HG02763 (cell line): ENCODE measurements around the gene CCDC71L.

Experiments
- ATAC-seq: cut with Tn5 transposase; IDR thresholded peaks from one replicate; pipeline ENCODE4 v1.9.1; 2021; ENCODE audit warnings: mild to moderate bottlenecking, moderate library complexity; ENCODE audit not compliant: unreplicated experiment

Gene CCDC71L

DNA sequence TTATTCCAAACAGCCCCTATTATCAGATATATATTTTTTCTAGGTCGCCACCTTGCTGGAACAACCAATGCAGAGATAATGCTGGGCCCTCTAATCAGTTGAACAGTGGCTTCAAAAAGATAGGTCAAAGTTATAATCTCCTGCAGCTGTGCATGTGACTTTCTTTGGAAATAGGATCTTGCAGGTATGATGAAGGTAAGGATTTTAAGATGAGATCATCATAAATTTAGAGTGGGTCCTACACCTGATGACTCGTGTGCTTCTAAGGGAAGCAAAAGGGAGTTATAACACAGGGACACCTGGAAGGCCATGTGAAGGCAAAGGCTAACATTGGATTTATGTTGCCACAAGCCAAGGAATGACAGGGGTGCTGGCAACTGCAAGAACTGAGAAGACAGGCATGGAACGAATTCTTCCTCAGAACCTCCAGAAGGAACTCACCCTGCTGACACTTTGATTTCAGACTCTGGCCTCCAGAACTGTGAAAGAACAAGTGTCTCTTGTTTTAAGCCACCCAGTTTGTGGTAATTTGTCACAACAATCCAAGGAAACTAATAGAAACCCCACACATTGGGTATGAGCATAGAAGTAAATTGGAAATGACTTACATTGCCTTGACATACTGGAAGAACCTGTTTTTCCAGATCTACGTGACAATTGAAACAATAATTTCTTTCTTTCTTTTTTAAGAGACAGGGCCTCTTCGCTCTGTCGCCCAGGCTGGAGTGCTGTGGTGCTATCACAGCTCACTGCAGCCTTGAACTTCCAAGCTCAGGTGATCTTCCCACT, 34.4 kb downstream of the CCDC71L start:
- no peak for ATAC-seq

DNA sequence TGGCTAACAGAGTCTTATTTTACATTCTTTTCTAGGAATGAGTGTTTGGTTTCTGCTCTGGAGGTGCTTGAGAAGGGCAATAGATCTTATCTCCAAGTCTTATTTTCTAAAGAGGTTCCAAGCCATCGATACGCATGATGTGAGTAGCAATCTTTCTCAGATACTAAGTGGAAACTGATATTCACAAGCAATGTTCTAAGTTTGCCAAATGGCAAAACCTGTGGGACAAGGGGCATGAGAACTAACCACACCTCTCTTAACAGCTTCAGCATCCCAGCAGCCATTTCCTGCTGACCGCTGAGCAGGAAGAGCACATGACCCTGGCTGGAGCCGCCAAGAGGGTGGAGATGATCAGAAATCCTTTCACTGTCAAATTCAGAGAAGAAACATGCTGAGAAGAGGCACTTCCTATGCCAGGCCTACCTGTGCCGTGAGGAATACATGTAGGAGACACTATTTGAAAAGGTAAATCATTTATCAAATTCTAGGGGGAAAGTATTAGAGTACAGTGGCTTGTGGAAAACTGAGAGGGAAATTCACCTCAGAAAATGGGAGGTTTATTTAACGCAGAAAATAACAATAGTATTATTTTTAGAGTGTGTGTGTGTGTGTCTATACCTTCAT, 35.2 kb downstream of the CCDC71L start:
- no peak for ATAC-seq

DNA sequence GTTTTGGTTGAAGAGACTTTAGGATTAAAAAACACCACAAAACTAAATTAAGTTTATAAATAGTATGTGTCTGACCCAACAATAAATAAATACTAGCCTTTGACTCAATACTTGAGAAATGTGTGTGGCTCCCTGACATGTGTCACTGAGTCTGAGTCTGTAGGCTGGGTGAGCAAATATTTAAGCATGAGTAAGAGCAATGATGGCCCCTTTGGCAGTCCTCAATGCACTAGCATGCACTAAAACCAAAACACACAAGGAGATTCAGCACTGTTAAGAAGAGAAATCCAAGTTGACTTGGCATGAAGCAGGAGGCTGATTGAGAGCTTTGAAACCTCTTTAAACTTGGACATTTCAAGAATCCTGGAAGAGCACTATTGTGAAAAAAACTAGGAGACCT, 37.1 kb downstream of the CCDC71L start:
- no peak for ATAC-seq

DNA sequence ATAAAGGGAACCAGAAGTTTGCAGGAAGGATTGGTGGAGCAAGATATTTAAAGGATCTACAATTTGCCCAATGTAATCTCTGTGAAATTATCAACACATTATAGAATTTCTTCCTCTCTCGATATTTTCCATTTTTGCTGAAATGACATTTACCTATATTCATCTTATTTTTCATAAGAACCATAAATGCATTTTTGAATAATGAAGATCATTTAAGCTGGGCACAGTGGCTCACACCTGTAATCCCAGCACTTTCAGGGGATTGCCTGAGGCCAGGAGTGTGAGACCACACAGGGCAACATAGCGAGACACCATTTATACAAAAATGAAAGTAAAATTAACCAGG, 37.7 kb downstream of the CCDC71L start:
- no peak for ATAC-seq

DNA sequence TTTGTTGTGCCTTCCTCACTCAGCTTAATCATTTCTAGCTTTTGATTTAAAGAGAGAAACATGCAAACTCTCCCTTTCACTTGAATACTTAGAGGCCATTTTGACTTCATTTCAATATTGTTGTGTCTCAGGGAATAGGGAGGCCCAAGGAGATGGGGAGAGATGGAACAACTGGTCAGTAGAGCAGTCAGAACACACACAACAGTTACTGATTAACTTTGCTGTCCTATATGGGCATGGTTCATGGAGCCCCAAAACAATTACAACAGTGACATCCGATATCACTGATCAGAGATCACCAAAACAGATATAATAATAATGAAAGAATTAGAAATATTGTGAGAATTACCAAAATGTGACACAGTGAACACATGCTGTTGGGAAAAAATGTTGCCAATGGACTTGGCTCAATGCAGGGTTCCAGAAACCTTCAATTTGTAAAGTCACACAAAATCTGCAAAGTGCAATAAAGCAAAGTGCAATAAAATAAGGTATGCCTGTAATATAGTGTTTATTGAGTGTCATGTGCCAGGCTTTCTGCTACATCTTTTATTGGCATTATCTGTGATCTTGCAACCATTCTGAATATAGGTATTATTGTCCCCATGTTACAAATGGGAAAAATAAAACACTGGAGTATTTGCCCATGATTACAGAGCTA, 38.2 kb downstream of the CCDC71L start:
- ATAC-seq = no peak

DNA sequence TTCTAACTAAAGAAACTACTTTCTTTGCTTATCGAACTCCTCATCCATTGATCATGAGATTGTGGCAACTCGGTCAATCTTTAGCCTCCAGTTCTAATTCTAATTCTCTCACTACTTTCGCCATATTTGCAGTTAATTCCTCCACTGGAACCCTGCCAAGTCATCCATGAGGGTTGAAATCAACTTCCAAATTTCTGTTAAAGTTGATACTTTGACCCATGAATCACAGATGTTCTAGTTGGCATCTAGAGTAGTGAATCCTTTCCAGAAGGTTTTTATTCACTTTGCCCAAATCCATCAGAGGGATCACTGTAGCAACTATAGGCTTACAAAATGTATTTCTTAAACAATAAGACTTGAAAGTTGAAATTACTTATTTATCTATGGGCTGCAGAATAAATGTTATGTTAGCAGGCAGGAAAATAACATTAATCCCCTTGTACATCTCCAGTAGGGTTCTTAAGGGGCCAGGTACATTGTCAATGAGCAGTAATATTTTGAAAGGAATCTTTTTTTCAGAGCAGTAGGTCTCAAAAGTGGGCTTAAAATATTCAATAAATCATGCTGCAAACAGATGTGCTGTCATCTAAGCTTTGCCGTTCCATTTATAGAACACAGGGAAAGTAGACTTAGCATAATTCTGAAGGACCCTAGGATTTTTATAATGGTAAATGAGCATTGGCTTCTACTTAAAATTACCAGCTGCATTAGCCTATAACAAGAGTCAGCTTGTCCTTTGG, 39.4 kb downstream of the CCDC71L start:
- ATAC-seq = no peak

DNA sequence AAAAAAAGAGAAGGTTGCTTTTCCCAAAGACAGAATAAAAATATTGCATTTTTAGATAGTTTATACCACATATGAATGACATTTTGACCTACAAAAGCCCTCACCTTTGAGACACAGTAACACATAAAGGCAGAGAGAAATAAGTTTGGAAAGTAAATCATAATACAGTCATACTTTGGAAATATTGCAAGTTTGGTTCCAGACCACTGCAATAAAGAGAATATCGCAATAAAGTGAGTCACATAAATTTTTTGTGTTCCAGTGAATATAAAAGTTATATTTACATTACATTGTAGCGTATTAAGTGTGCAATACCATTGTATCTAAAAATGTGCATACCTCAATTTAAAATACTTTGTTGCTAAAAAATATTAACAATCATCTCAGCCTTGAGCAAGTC, 40.3 kb downstream of the CCDC71L start:
- no peak for ATAC-seq

DNA sequence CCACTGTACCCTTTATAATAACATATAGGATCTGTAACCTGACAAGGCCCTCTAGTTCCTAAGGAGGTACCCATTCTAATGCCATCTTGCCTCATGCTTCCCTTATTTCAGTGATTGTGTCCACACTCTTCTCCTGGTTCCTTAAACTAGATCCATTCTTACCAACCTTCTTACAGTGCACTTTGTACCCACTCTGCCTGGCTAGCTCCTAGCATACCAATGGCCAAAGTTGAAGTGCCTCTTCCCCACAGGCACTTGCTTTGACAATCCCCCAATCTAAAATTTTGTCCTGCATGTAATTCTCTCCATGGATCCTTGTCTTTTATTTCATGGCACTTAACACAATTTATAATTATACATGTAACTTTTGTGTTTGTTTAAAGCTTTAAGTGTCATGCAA, 40.9 kb downstream of the CCDC71L start:
- ATAC-seq = no peak

DNA sequence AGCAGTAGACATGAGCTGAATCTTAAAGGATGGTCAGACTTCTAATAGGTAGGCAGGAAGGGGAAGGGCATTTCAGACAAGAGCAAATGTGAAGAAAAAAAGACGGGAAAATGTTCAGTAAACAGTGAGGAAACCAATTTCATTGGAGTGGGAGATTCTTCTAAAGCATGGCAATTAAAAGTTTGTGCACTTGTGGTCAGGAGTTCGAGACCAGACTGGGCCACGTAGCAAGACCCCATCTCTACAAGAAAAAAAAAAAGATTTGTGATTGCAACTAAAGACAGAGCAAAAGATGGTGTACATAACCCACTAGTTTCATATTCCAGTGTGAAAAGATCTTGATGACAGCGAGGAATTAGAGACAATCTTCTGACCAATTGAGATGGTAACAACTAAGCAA, 41.7 kb downstream of the CCDC71L start:
- ATAC-seq = no peak

DNA sequence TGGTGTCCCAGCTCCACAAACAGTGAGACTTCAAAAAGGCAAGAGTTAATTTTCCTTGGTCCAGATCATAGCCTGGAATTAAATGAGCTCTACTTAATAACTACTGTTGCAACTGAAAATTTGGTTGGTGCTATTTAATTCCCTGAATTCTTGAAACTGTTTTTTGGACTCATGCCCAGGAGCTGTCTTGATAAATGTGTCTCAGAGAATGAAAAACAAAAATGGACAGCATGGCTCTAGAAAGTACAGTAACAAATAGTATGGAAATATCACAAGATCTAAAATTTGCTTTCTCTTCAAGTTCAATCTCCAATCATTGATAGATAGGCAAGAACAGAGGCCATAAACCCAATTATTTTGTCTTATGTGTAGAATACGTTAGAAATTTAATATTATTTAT, 42.5 kb downstream of the CCDC71L start:
- no peak for ATAC-seq

DNA sequence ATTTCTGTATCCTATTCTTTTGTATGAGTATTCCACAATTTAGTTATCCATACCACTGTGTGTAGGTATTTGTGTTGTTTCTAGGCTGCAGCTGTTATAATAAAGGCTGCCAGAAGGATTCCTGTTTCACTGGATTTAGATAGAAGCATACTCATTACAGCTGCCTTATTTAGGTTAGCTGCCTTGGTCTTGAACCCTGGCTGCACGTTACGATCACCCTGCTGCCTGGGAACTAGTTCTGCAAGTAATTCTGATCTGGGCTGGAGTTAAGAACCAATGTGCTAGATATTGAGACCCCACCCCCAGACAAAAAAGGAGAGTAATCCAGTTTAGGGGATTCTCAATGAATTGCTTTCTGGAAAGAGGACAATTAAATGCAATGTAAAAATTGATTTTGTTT, 43.1 kb downstream of the CCDC71L start:
- no peak for ATAC-seq

DNA sequence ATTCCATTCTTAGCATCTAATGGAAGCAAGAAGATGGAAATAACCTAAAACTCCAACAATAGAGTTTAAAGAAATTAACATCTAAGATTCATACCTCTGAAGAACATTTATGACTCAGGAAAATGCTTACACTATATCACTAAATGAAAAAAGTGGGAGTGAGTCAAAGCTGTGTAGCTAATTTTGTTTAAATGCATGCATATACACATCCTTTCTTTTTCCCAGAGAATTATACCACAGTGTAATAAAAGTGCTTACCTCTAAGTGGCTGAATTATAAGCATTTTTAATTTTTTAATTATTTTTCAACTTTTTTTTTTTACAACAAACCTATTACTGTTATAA, 44.3 kb downstream of the CCDC71L start:
- ATAC-seq = no peak

DNA sequence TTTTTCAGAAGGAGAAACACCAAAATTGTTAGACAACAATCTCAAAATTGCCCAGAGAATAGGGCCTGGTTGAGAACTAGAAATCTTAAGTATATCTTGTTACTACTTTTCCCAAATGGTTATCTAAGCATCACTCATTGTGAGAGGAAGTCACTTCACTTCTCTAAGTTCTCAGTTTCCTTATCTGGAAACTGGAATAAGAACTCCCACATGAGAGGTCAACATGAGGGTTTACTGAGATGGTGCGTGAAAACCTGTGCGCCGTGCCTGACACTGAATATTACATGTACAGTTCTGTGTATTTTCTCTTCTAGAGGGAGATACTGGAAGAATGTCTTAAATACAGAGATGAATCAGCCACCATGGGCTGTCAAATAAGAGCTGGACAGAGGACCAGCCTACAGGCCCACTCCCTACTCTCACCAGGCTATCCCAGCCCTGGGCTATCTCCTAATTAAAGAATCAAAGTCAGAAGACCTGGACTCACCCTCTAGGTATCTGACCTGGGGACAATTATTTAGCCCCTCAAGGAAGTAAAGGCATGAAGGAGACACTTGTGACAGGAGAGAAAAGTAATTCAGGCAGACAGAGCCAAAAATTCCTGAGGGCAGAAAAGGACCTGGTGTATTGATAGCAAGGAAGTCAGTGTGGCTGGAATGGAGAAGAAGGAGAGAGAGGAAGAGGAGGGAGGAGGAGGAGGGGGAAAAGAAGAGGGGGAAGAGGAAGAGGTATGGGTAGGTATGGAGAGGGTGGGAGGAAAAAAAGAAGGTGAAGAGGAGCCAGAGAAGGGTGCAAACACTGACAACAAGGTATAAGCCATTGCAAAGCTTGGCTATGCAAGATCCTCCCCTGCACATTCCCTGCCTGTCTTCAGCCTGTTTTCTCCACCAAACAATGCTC, 44.9 kb downstream of the CCDC71L start:
- no peak for ATAC-seq

DNA sequence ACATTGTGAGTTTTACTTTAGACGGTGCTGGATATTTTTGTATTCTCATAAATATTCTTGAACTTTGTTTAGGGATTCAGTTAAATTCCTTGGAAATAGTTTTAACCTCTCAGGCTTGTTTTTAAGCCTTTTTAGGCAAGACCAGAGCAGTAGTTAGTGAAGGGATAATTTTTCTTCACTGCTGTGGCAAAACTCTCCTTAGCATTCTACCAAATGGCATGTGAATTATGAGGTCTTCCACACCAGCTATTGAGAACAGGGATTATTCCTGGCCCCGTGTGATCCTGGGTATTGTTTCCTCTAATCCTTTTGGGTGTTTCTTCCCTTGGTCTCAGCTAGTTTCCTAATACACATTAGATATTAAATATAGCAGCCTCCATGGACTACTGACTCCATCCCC, 46.2 kb downstream of the CCDC71L start:
- no peak for ATAC-seq

DNA sequence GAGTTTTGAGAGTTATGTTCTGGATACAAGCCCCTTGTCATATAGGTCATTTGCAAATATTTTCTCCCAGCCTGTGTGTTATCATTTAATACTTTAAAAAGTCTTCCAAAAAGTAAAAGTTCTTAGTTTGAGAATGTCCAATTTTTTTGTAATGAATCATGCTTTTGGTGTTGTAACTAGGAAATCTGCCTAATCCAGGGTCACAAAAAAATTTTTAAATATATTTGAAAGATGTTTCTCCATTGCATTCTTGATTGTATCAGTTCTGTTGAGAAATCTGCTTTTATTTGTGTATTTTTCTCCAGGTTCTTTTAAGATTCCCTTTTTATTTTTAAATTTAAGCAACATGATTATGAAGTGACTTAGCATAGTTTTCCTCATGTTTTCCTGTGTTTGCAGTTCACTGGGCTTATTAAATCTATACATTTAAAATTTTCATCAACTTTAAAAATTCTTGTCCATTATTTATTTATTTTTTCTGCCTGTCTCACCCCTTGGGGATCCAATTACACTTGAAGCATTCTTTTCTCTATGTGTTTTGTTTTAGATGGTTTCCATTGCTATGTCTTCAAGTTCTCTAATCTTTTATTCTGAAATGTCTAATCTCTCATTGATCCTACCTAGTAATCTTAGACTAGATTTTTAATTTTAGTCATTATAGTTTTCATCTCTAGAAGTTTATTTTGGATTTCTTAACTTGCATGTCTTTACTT, 47.0 kb downstream of the CCDC71L start:
- ATAC-seq = no peak

DNA sequence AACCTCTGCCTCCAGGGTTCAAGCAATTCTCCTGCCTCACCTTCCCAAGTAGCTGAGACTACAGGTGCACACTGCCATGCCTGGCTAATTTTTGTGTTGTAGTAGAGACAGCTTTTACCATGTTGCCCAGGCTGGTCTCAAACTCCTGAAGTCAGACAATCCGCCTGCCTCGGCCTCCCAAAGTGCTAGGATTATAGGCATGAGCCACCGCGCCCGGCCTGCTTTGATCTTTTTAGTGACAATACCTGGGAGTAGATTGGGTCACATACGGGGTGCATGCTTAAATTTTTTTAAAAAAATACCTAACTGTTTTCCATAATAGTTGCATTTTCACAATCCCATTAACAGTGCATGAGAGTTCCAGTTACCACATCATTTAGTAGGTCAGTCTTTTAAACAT, 47.7 kb downstream of the CCDC71L start:
- ATAC-seq = no peak

DNA sequence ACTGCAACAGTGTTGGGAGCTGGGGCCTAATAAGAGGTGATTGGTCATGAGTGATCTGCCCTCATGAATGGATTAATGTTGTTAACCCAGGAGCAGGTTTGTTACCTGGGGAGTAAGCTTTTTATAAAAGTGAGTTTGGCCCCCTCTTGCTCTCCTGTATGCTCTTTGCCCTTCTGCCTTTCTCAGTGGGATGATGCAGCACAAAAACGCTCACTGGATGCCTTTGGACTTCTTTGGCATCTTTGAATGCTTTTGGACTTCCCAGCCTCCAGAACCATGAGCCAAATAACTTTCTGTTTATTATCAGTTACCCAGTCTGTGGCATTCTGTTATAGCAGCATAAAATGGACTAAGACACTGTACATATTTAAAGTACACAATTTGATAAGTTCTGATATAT, 48.5 kb downstream of the CCDC71L start:
- ATAC-seq = no peak

DNA sequence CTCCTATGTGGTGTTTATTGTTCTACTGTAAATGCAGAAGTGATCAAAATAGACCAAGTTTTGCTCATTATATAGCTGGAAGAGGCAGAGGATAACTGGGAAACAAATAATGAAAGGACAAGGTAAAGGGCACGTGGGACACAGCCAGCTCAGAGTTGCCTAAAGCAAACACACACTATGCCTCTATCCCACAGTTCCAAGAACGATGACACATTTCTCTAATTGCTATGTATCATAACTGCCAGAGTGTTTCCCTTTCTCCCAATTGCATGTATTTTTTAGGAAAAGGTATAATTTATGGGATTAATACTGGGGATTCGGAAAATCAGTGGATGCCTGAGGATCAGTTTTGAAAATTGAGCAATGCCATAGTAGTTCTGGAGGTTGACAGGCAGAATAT, 49.0 kb downstream of the CCDC71L start:
- no peak for ATAC-seq

DNA sequence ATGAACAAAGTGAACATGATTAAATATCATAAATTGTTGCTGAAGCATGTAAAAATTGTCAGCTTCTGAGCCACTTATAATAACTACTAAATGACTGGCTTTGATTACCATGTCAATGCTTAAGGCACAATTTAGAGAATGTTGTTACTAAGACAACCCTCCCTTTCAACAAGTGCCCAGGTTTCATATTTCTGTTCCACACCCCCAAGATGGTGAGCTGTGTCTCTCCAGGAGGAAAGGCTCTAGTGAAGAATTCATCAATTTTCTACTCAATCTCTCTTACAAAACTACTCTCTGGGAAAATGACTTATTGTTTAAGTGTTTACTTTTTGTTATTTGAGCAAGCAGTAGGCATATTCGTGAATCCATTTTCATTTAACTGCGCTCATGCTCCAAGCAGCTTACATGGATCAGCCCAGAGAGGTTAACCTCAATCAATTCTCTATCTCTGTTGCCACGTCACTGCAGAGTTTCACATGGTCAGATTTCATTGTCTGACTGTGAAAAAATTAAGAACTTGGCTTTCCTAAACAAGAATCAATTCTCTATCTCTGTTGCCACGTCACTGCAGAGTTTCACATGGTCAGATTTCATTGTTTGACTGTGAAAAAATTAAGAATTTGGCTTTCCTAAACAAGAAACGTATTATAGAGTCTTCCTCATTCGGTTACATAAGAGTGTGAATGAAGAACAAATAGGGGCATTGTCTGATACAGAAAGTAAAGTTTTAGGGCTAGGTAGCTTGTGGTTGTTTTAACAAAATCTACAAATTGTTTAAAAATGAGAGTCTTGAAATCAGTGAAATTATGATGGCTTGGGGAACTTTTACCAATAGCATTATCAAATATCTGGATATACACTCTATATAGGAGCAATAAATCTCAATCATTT, 49.7 kb downstream of the CCDC71L start:
- ATAC-seq = no peak
